CD4-positive, CD25-positive, alpha-beta regulatory T cell (primary cell): ENCODE results near the gene NUP214. TPM values are rescaled to one million over a fixed set of nuclear protein-coding genes. Genes with fewer than 3 reads are reported as not detected.
"Not testable (repeated sequence)": the region's sequence is repeated elsewhere in the genome, so short reads cannot be mapped to it uniquely, and the experiment has no call there.

Experiments
- ATAC-seq, 2 donors: fragments of 150-1000 bp; cut with Tn5 transposase; one replicate each; pipeline ENCODE4 v1.10.0; 2021; ENCODE audit warnings: low read depth in 2 of 2, moderate number of reproducible peaks in 2 of 2, moderate library complexity in 1 of 2
- DNase-seq, 3 donors: peaks; one replicate each; pipeline versions ENCODE4 v3.0.0 to v3.0.0-alpha.2; 2012 to 2022; ENCODE audit warnings: mixed read lengths in 1 of 3
- H3K27ac ChIP-seq: one replicate; pipeline ENCODE4 v1.7.0; 2013; ENCODE audit warnings: mild to moderate bottlenecking, low read length; ENCODE audit not compliant: insufficient read depth, poor library complexity, severe bottlenecking
- H3K27me3 ChIP-seq: one replicate; pipeline ENCODE4 v1.7.0; 2013; ENCODE audit warnings: low read length; ENCODE audit not compliant: control insufficient read depth, insufficient read depth
- H3K36me3 ChIP-seq: one replicate; pipeline ENCODE4 v1.7.0; 2013; ENCODE audit warnings: mild to moderate bottlenecking, low read length, moderate library complexity; ENCODE audit not compliant: control insufficient read depth, insufficient read depth
- H3K4me1 ChIP-seq: 2 replicates; pipeline ENCODE4 v1.7.0; 2013; ENCODE audit warnings: mild to moderate bottlenecking, low read length; ENCODE audit not compliant: insufficient read depth, control insufficient read depth, poor library complexity, severe bottlenecking
- H3K4me3 ChIP-seq: one replicate; pipeline ENCODE4 v1.7.0; 2013; ENCODE audit warnings: low read depth, mild to moderate bottlenecking, low read length, moderate library complexity
- H3K9me3 ChIP-seq, 2 experiments: 1 replicate in 1 of 2; 2 replicates in 1 of 2; pipeline ENCODE4 v1.7.0; 2013; ENCODE audit warnings: low read length in 2 of 2, mild to moderate bottlenecking in 1 of 2, moderate library complexity in 1 of 2; ENCODE audit not compliant: control insufficient read depth in 2 of 2
- H3K27ac Mint-ChIP-seq, 3 donors: one replicate each; pipeline ENCODE4 v1.8.0; 2020 to 2022; ENCODE audit warnings: mild to moderate bottlenecking in 3 of 3, mixed read lengths in 3 of 3, moderate library complexity in 2 of 3
- H3K27me3 Mint-ChIP-seq: one replicate; pipeline ENCODE4 v1.8.0; 2022; ENCODE audit warnings: mild to moderate bottlenecking, mixed read lengths
- H3K36me3 Mint-ChIP-seq: one replicate; pipeline ENCODE4 v1.8.0; 2020; ENCODE audit warnings: mixed read lengths
- H3K4me1 Mint-ChIP-seq, 4 donors: one replicate each; pipeline ENCODE4 v1.8.0; 2020 to 2022; ENCODE audit warnings: mixed read lengths in 4 of 4, mild to moderate bottlenecking in 1 of 4
- H3K4me3 Mint-ChIP-seq, 4 donors: one replicate each; pipeline ENCODE4 v1.8.0; 2020 to 2022; ENCODE audit warnings: mild to moderate bottlenecking in 4 of 4, mixed read lengths in 4 of 4, moderate library complexity in 3 of 4
- H3K9me3 Mint-ChIP-seq, 7 donors: one replicate each; pipeline ENCODE4 v1.8.0; 2020 to 2022; ENCODE audit warnings: mixed read lengths in 7 of 7, mild to moderate bottlenecking in 3 of 7, moderate library complexity in 2 of 7
- polyA plus RNA-seq, 4 donors: library from polyadenylated mRNA; unstranded; fragments of 300-500 nt; fragmentation: Illumina TruSeq; gene quantifications; one replicate each; pipeline ENCODE4 v1.2.3, GENCODE V29; 2021
- total RNA-seq: library from RNA; stranded (reverse); gene quantifications from one replicate; pipeline ENCODE4 v1.2.3, GENCODE V29; 2022

NUP214 gene
- total and polyA plus RNA-seq, 5 donors from 2014 or later: 9.8 to 124 (median 14.8) TPM

GRCh38 chr9:131180454-131180853 lies 55.1 kb downstream of the NUP214 start:
- Mint-ChIP-seq H3K9me3 (no peaks in the 10 kb centered on the region), H3K4me3 (no peak overlapping the region), H3K4me1 (peaks cover 18 to 32% (median 22%) of the 10 kb centered on the region in 4 donors), H3K27ac (no peak overlapping the region), H3K36me3 (peaks cover 40% of the 10 kb centered on the region), H3K27me3 (no peaks in the 10 kb centered on the region)
- no peak overlapping the region for H3K27ac ChIP-seq
- peaks cover 5% of the 10 kb centered on the region for H3K4me1 ChIP-seq
- H3K9me3 ChIP-seq: no peaks in the 10 kb centered on the region
- ATAC-seq (no peak), DNase-seq (no peak)
- no peaks in the 10 kb centered on the region for H3K27me3 ChIP-seq
- H3K4me3 ChIP-seq: no peak overlapping the region
- peaks cover 63% of the 10 kb centered on the region for H3K36me3 ChIP-seq

GRCh38 chr9:131181091-131181681 lies 55.8 kb downstream of the NUP214 start:
- H3K4me3 Mint-ChIP-seq: no peak overlapping the region
- no peaks in the 10 kb centered on the region for H3K9me3 ChIP-seq
- peaks cover 18 to 32% (median 22%) of the 10 kb centered on the region in 4 donors for H3K4me1 Mint-ChIP-seq
- ATAC-seq (no peak), DNase-seq (peak in 1 of 3 donors; percentile 24)
- H3K36me3 ChIP-seq: peaks cover 61% of the 10 kb centered on the region
- peaks cover 5% of the 10 kb centered on the region for H3K4me1 ChIP-seq
- no peaks in the 10 kb centered on the region for H3K27me3 ChIP-seq
- no peaks in the 10 kb centered on the region for H3K27me3 Mint-ChIP-seq
- no peak overlapping the region for H3K4me3 ChIP-seq
- H3K27ac Mint-ChIP-seq: peak overlapping the region in 1 of 3 donors; percentile 42
- no peaks in the 10 kb centered on the region for H3K9me3 Mint-ChIP-seq
- no peak overlapping the region for H3K27ac ChIP-seq
- peaks cover 44% of the 10 kb centered on the region for H3K36me3 Mint-ChIP-seq

- H3K4me1 ChIP-seq: no peaks in the 10 kb centered on the region
- no peak overlapping the region for H3K27ac Mint-ChIP-seq
- no peak overlapping the region for H3K4me3 Mint-ChIP-seq
- no peak for DNase-seq
- H3K4me3 ChIP-seq: no peak overlapping the region
- no peaks in the 10 kb centered on the region for H3K9me3 Mint-ChIP-seq
- H3K9me3 ChIP-seq: no peaks in the 10 kb centered on the region
- H3K27me3 ChIP-seq: no peaks in the 10 kb centered on the region
- H3K36me3 ChIP-seq: peaks cover 72% of the 10 kb centered on the region
- ATAC-seq: no peak
- H3K27me3 Mint-ChIP-seq: no peaks in the 10 kb centered on the region
- no peak overlapping the region for H3K27ac ChIP-seq
- H3K4me1 Mint-ChIP-seq: peaks cover 11 to 16% (median 14%) of the 10 kb centered on the region in 4 donors
- peaks cover 55% of the 10 kb centered on the region for H3K36me3 Mint-ChIP-seq
Measured at GRCh38 chr9:131185924-131186323, 60.5 kb downstream of the NUP214 start.

DNA sequence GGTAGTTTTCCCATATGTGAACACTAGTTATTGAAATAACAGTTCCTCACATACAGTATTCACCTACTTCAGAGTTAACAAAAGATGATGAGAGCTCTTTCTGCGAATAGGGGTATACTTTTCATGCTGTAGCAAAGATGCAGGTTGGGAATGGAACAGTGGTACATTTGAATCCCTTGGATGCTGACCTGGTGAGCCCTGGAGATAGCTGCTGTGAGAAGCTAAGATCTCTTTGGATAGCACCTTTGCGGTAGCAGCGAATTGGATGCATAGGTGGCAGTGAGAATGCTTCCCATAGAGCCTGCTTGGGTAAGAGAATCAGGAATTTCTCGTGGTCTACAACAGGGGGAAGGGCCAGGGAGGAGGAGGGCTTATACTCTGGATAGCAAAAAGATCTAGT lies 61.2 kb downstream of the NUP214 start:
- peaks cover 72% of the 10 kb centered on the region for H3K36me3 ChIP-seq
- no peak overlapping the region for H3K4me3 ChIP-seq
- no peak for ATAC-seq
- Mint-ChIP-seq H3K4me3 (no peak overlapping the region), H3K36me3 (peaks cover 52% of the 10 kb centered on the region), H3K27ac (no peak overlapping the region), H3K27me3 (no peaks in the 10 kb centered on the region), H3K9me3 (no peaks in the 10 kb centered on the region), H3K4me1 (peaks cover 4 to 13% (median 10%) of the 10 kb centered on the region in 4 donors)
- H3K9me3 ChIP-seq: no peaks in the 10 kb centered on the region
- H3K27me3 ChIP-seq: no peaks in the 10 kb centered on the region
- H3K27ac ChIP-seq: no peak overlapping the region
- no peaks in the 10 kb centered on the region for H3K4me1 ChIP-seq
- DNase-seq: no peak

- H3K9me3 ChIP-seq: no peaks in the 10 kb centered on the region
- H3K4me3 Mint-ChIP-seq: no peak overlapping the region
- ATAC-seq (no peak), DNase-seq (no peak)
- H3K27ac Mint-ChIP-seq: no peak overlapping the region
- no peak overlapping the region for H3K27ac ChIP-seq
- H3K36me3 Mint-ChIP-seq: peaks cover 48% of the 10 kb centered on the region
- H3K9me3 Mint-ChIP-seq: no peaks in the 10 kb centered on the region
- no peaks in the 10 kb centered on the region for H3K4me1 ChIP-seq
- H3K4me1 Mint-ChIP-seq: peaks cover 0 to 6% (median 6%) of the 10 kb centered on the region in 4 donors
- H3K27me3 ChIP-seq: no peaks in the 10 kb centered on the region
- H3K4me3 ChIP-seq: no peak overlapping the region
- H3K27me3 Mint-ChIP-seq: no peaks in the 10 kb centered on the region
- peaks cover 71% of the 10 kb centered on the region for H3K36me3 ChIP-seq
Measured at GRCh38 chr9:131187957-131188356, 62.6 kb downstream of the NUP214 start.

DNA sequence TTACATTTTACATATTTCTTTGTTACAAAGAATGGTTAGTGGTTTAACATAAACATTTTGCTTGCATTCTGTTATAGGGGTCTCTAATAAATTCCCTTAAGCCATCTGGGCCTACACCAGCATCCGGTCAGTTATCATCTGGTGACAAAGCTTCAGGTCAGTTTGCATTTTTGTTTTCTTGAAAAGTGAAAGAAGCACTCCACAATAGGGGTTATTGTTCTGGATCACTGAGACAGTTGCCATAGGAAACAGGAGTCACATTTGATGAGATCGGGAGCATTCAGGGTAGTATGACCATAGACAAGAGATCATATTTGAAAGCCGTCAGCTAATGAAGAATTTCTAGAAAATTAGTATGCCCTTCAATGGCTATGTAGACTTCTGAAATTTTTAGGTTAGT lies 63.6 kb downstream of the NUP214 start:
- no peak overlapping the region for H3K4me3 Mint-ChIP-seq
- H3K27me3 Mint-ChIP-seq: no peaks in the 10 kb centered on the region
- Histone ChIP-seq H3K4me1 (no peaks in the 10 kb centered on the region), H3K27me3 (no peaks in the 10 kb centered on the region), H3K27ac (no peak overlapping the region), H3K9me3 (no peaks in the 10 kb centered on the region), H3K4me3 (no peak overlapping the region), H3K36me3 (peaks cover 71% of the 10 kb centered on the region)
- no peak for ATAC-seq
- no peak overlapping the region for H3K27ac Mint-ChIP-seq
- no peaks in the 10 kb centered on the region for H3K9me3 Mint-ChIP-seq
- peaks cover 0 to 8% (median 6%) of the 10 kb centered on the region in 4 donors for H3K4me1 Mint-ChIP-seq
- H3K36me3 Mint-ChIP-seq: peaks cover 51% of the 10 kb centered on the region
- DNase-seq: no peak

DNA sequence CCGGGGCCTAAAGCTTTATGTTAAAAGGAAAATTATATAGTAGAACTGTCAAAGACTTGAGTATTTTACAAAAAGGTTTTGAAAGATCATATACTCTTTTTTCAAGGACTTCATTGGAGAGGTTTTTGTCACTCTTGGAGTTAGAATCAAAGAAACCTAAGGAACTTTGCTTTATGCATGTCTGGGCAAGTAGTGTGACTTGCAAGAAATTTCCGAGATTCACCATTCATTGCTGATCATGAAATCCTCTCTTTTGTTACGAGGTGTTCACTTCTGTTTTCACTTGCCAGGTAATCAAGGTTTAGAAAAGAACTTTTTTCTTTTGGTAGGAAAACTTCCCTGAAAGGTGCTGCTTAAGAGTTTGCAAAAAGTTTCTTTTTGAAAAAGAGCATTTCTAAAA lies 64.8 kb downstream of the NUP214 start:
- Histone ChIP-seq H3K4me1 (no peaks in the 10 kb centered on the region), H3K27me3 (no peaks in the 10 kb centered on the region), H3K4me3 (no peak overlapping the region), H3K36me3 (peaks cover 76% of the 10 kb centered on the region), H3K9me3 (no peaks in the 10 kb centered on the region), H3K27ac (no peak overlapping the region)
- Mint-ChIP-seq H3K27ac (no peak overlapping the region), H3K4me3 (no peak overlapping the region), H3K4me1 (peaks cover 4 to 11% (median 7%) of the 10 kb centered on the region in 4 donors), H3K27me3 (no peaks in the 10 kb centered on the region), H3K36me3 (peaks cover 58% of the 10 kb centered on the region), H3K9me3 (no peaks in the 10 kb centered on the region)
- no peak for DNase-seq
- no peak for ATAC-seq

- H3K4me1 Mint-ChIP-seq: peaks cover 4 to 11% (median 8%) of the 10 kb centered on the region in 4 donors
- ATAC-seq, H3K27ac ChIP-seq, H3K27me3 Mint-ChIP-seq, H3K9me3 Mint-ChIP-seq, H3K4me3 ChIP-seq, H3K27me3 ChIP-seq, H3K4me3 Mint-ChIP-seq, H3K9me3 ChIP-seq, H3K4me1 ChIP-seq, DNase-seq: not testable (repeated sequence)
- H3K36me3 Mint-ChIP-seq: peaks cover 54% of the 10 kb centered on the region
- peaks cover 69% of the 10 kb centered on the region for H3K36me3 ChIP-seq
- peak overlapping the region in 1 of 3 donors; percentile 56 for H3K27ac Mint-ChIP-seq
Measured at GRCh38 chr9:131191032-131191431, 65.6 kb downstream of the NUP214 start.
